ENCODE measurements around the gene LRIF1.
"Not testable (repeated sequence)": the region's sequence is repeated elsewhere in the genome, so short reads cannot be mapped to it uniquely, and the experiment has no call there.

Gene LRIF1

DNA sequence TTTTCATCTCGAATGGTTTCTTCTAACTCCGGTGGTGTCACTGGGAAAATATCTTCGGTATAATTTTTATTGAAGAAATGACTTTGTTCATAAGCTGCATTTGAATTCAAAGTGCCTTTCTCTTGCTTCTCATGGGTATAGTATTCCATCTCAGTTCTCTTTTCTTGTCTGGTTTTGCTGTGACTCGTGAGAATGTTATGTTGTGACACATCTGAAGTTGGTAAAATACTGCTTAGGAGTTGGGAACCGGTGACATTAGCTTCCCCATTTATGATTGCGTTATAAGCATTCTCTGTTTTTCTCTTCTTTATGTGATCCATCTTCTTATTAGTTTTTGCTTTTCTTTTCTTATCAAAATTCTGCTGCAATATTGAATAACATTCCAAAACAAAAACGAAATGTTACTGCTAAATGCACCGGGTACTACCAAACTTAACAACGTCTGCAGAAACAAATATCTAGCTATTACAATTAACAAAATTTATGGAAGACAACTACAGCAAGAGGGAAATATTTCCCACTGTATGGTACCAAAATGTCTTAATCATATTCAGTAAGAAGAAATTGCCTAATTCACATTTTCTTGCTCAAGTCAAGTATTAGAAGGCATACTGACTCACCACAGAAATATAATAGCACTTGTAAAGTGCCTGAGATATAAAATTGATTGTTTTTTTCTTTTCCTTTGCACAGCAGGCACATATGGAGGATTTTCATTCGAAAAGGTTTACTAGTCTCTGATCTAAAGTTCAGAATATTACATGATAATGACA lies 15.5 kb downstream of the LRIF1 start:
- DNase-seq = no peak

DNA sequence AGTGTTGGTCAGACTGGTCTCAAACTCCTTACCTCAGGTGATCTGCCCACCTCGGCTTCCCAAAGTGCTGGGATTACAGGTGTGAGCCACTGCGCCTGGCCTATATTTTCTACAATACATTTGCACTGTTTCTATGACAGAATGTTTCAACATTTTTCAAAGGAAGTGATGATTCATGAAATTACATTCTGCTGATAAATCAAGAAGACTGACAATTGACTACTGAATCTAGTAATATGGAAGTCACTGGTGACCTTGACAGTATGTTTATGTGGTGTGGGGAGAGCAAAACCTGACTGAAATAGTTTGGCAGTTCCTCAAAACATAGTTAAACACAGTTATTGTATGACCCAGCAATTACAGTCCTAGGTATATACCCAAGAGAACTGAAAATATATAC lies 18.1 kb downstream of the LRIF1 start:
- no peak for DNase-seq

DNA sequence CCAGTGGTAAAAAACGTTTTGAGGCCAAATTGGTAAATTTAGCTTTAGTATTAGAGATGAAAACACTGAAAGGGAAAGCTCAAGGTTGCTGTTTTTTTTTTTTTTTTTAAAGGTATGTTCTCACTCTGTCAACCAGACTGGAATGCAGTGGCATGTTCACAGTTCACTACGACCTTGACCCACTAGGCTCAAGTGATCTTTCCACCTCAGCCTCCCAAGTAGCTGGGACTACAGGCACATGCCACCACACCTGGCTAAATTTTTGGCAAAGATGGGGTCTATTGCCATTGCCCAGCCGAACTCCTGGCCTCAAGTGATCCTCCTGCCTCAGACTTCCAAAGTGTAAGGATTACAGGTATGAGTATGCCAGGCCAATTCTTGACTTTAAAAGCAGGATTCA lies 18.9 kb downstream of the LRIF1 start:
- no peak for DNase-seq

DNA sequence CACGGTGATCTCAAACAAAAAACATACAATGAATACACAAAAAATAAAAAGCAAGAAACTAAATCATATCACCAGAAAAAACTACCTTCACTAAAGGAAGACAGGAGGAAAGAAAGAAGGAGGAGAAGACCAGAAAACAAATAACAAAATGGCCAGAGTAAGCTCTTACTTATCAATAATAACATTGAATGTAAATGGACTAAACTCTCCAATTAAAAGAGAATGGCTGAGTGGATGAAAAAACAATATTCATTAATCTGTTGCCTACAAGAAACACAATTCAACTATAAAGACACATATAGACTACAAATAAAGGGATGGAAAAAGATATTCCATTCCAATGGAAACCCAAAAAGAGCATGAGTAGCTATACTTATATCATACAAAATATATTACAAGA lies 27.2 kb downstream of the LRIF1 start:
- no peak for DNase-seq

DNA sequence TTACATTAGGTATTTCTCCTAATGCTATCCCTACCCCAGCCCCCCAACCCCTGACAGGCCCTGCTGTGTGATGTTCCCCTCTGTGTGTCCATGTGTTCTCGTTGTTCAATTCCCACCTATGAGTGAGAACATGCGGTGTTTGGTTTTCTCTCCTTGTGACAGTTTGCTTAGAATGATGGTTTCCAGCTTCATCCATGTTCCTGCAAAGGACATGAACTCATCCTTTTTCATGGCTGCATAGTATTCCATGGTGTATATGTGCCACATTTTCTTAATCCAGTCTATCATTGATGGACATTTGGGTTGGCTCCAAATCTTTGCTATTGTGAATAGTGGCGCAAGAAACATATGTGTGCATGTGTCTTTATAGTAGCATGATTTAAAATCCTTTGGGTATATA lies 32.6 kb downstream of the LRIF1 start:
- DNase-seq = not testable (repeated sequence)

DNA sequence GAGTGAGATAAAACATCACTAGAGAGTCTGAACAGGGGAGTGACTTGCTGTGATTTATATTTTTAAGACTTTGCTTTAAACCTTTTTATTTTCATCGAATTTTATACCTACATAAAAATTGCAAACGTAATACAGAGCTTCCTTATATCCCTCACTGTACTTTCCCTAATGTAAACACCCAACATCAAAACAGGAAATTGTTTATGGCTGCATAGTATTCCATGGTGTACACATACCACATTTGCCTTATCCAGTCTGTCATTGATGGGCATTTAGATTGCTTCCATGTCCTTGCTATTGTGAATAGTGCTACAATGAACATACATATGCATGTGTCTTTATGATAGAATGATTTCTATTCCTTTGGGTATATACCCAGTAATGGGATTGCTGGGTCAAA lies 34.8 kb downstream of the LRIF1 start:
- DNase-seq = no peak

DNA sequence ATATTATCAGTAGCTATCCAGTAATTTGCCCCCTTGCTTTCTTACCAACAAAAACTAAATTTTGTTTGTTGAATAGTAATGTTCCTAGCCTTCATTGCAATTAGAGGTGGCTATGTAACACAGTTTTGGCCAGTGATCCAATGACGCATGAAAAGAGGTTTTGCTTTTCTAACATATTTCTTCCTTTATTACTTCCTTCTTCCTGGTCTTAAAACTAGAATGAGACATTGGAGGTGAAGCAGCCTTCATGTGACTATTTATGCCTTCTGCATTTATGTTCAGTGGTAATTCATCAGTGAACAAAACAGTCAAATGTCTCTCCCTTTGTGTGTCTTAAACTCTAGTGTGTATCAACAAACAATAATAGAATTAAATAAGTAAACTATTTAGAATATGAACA lies 35.5 kb downstream of the LRIF1 start:
- DNase-seq = no peak

DNA sequence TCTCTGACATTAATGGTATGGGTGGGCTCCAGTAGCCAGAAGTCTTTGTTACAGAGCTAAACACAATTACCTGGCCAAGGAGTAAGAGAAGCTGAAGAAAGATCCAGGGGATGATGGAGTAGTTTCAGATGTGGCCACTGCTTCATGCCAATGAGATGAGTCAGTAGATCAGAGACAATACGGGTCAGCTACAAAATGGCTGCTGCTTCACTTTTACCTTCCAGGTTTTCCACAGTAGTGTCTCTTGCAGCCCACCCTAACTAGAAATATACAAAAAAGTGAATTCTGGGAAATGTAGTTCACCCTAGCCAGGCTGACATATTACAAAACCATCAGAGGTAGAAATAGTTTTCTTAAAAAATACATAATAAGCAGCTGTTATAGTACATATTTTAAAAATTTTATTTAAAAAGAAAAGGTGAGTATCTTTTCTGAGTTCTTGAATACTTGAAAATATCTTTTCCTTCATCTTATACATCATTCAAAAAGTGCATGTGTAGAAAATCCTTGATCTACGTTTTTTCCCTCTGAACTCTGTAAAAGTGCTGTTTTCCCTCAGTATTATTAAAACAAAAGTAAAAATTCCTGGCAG lies 36.1 kb downstream of the LRIF1 start:
- no peak for DNase-seq

DNA sequence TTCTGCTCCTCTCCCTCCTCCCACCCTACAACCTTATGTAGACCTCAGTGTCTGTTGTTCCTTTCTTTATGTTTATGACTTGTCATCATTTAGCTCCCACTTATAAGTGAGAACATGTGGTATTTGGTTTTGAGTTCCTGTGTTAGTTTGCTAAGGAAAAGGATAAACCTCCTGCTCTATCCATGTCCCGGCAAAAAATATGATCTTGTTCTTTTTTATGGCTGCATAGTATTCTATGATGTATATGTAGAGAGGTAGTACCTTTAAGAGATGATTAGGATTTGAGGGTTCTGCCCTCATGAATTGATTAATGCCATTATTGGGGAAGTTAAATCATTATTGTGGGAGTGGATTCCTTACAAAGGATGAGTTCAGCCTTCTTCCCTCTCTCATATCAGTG lies 41.8 kb downstream of the LRIF1 start:
- no peak for DNase-seq

DNA sequence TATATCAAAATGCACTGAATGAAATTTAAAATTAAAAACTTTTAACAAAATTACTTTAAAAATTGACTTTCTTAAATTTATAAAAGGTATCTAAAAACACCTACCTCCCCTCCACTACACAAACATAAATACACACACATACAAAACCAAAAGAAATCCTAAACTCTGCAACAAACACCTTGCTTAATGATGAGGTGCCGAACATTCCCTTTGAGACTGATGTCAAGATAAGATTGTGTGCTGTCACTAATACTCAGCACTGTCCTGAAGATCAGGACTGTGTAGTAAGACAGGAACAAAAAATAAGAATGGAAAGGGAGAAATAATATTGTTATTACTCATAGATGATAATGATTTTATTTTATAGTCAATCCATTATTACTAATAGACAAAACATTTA lies 45.7 kb downstream of the LRIF1 start:
- no peak for DNase-seq

DNA sequence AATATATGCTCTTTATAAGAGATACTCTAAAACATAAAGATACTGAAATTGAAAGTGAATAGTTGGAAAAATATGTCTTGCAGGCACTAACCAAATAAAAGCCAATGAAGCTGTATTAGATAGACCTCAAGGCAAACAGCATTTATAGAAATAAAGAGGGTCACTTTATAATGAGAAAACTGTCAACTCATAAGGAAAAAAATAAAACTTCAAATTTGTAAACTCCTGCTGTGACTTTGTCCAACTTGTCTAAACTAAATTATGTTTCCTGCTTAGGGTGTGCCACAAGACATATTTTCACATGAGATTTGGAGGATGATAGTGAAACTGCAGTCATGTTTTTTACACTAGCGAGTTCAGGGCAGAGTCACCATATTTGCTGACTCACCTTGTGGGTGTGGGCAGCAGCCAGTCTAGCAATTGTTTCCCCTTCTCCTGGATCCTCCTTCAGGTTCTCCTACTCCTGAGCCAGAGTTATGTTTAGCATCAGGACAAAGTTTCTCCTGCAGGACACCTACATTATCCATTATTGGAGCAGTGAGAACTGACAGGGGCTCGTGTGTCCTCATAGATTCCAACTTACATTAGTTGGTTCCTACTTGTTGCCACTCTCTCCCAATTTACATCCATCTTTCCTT lies 46.9 kb downstream of the LRIF1 start:
- DNase-seq = peak; percentile 70

DNA sequence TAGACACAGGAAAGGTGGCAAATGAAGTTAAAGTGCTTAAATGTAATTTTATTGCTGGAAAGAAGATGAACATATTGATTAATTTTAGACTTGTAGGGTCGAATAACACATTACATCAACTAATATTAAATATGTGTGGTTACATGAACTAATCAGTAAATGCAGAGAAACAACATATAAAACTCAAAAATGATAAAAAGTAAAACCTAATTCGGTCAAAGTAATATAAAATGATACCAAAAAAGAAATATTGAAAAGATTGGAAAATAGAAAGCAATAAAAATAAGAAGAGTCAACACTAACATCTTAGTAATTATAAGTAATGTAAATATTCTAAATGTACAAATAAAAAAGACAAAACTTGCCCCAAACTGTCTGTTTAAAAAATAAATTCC lies 47.5 kb downstream of the LRIF1 start:
- no peak for DNase-seq

DNA sequence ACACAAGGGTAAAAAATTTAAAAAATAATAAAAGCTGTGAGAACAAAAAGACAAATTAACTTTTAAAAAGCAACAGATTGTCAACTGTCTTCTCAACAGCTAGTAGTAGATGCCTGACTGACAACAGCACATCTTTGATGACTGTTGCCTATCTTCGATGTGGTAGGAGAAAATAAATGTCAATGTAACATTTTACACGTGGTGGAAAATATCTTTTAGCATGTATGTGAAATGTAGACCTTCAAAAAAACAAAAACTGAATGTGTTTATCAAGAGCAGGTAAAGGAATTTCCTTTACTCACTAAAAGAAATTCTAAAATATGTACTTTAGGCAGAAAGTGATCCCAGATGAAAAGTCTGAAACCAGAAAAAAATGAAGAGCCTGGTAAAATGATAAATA lies 47.9 kb downstream of the LRIF1 start:
- no peak for DNase-seq

DNA sequence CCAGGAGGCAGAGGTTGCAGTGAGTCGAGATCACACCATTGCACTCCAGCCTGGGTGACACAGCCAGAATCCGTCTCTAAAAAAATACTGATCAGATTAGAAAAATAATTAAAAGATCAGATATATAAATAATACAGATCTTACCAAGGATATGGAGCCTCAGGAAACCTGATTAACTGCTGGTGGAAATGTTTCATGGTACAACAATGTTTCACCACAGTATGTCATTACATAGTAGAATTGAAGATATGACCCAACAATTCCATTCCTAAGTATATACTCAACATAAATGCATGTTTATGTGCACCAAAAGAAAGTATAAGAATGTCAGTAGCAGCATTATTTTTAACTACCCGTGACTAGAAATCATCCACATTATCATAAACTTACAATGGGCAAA lies 49.0 kb downstream of the LRIF1 start:
- no peak for DNase-seq

DNA sequence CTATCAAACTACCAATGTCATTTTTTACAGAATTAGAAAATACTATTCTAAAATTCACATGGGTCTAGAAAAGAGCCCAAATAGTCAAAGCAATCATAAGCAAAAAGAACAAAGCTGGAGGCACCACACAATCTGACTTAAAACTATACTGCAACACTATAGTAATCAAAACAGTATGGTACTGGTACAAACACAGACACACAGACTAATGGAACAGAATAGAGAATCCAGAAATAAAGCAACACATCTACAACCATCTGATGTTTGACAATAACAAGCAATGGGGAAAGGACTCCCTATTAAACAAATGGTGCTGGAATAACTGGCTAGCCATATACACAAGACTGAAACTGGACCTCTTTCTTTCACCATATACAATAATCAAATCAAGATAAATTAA lies 50.9 kb downstream of the LRIF1 start:
- DNase-seq = no peak

DNA sequence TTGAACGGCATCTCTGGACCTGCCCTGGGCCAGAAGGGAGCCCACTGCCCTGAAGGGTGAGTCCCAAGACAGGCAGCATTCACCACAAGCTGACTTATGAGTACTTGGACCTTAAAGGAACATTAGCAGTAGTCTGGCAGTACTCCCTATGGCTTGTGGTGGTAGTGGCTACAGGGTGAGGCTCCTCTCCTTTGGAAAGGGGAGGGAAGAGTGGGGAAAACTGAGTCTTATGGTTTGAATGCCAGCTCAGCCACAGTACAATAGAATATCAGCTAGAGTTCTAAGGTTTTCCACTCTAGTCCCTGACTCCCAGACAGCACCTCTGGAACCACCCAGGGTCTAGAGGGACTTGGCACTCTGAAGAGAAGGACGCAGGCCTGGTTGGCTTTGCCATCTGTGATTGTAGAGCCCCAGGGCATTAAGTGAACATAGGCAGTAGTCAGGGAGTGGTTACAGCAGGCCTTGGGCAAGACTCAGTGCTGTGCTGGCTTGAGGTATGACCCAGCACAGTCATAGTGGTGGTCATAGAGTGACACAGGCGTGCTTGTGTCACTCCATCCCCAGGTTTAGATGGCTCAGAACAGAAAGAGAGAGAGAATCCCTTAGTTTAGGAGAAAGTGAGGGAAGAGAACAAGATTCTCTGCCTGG lies 59.7 kb downstream of the LRIF1 start:
- DNase-seq = no peak

DNA sequence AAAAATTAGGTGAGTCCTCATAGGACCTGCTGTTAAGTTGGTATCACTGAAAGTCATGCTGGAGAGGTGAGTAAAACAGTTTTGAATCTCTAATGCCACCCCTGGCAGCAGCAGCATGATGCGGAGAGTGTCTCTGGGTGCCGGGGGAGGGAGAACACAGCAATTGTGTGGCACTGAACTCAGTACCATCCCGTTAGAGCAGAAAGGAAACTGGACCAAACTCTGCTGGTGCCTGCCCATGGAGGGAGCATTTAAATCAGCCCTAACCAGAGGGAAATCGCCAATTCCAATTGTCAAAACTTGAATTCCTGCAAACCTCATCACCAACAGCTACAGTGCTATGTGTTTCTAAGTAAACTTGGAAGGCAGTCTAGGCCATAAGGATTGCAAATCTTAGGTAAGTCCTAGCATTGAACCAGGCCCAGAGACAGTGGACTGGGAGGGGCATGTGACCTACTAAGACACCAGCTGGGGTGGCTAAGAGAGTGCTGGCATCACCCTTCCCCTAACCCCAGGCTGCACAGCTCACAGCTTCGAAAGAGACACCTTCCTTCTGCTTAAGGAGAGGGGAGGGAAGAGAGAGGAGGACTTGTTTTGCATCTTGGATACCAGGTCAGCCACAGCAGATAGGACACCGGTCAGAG lies 60.8 kb downstream of the LRIF1 start:
- DNase-seq = no peak

DNA sequence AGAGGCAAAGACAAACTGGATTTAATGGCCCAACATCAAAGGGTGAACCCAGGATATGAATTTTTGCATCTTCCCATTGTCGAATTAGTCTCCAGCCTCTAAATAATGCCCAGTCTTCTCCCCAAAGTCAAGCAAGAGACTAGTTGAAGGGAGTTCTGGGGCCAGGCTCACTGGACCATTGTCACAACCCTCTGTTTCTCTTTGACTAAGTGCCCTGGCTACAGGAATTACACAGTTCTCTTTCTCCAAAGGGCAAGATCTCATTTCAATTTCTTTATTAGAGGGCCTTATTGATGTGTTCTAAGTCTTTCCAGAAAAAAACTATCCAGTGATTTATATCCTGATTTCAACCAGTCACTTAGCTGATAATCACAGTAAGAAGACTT lies 64.3 kb downstream of the LRIF1 start:
- no peak for DNase-seq

DNA sequence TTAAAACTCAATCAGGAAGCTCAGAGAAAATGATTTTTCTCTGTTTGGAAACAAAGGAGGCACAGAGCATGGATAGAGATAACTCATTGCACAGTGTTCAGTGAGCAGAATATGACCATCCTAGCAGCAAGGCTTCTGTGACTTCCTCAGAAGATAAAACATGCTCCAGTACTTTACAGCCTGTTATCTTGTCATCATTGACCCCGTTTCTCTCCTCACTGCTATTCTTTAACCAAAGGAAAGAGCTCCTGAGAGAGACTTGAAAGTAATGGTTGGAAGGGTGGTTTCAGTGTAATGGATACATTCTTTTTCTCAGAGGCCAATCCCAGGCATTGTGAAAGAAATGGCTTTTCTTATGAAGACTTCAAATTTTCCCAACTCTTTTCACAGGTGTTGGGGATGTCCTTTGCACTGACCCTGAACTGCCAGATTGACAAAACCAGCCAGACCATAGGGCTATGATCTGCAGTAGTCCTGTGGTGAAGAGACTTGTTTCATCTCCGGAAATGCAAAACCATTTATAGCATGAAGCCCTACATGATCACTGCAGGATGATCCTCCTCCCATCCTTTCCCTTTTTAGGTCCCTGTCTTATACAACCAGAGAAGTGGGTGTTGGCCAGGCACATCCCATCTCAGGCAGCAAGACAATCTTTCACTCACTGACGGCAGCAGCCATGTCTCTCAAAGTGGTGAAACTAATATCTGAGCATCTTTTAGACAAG lies 64.8 kb downstream of the LRIF1 start:
- DNase-seq = no peak

DNA sequence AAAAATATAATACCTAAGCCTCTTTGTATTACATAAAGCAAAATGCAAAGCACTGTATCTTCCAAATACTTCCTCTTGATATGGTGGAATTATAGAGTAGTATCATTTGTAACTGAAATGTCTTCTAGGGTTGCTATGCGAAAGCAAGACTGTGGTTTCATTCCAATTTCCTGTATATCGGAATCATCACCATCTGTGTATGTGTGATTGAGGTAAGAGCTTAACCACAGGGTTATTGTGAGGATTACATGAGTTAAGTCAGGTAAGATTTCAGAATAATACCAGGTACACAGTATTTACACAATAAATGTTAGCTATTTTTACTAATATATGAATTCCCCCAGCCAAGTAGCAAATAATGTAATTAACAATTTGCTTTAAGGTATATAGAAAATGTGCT lies 66.0 kb downstream of the LRIF1 start:
- DNase-seq = no peak
